ENCODE data around the gene DUOXA2. TPM values are rescaled to one million over a fixed set of nuclear protein-coding genes. Genes with fewer than 3 reads are reported as not detected.

DUOXA2 gene
- polyA plus RNA-seq, 3 donors from 2014 or later = not detected

DNA sequence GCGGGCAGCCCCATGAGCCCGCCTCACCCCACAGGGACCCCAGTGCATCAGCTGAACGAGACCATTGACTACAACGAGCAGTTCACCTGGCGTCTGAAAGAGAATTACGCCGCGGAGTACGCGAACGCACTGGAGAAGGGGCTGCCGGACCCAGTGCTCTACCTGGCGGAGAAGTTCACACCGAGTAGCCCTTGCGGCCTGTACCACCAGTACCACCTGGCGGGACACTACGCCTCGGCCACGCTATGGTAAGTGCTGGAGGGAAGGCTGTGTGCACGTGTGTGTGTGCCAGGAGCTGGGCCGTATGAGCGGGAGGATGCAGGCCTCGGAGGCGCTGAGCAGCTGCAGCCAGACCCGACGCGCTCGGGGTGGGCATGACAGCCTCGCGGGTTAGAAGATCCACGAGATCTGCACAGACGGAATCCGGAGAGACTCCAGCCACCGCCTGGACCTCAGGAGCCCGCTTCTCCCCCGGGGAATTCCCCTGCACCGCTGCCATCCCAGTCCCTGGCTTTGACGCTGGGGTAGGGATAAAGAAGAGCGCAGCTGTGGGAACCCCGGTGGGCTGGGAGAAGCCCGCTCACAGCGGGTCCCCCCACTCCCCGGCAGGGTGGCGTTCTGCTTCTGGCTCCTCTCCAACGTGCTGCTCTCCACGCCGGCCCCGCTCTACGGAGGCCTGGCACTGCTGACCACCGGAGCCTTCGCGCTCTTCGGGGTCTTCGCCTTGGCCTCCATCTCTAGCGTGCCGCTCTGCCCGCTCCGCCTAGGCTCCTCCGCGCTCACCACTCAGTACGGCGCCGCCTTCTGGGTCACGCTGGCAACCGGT lies 2.6 kb downstream of the DUOXA2 start:
- peak overlapping the region in 3 of 5 donors; percentile 21 to 27 (median 27) for H3K4me3 Mint-ChIP-seq
- H3K27ac Mint-ChIP-seq = no peak overlapping the region
- peaks cover 14 to 16% of the 10 kb centered on the region in 2 donors for H3K4me1 Mint-ChIP-seq
- H3K9me3 Mint-ChIP-seq = peaks cover 0 to 1% (median 0%) of the 10 kb centered on the region in 6 donors
- H3K27me3 Mint-ChIP-seq (ENCODE audit: low read depth in 3 of 3) = peaks cover 19 to 39% (median 34%) of the 10 kb centered on the region in 3 donors
- no peak for DNase-seq
- H3K36me3 Mint-ChIP-seq = no peaks in the 10 kb centered on the region

DNA sequence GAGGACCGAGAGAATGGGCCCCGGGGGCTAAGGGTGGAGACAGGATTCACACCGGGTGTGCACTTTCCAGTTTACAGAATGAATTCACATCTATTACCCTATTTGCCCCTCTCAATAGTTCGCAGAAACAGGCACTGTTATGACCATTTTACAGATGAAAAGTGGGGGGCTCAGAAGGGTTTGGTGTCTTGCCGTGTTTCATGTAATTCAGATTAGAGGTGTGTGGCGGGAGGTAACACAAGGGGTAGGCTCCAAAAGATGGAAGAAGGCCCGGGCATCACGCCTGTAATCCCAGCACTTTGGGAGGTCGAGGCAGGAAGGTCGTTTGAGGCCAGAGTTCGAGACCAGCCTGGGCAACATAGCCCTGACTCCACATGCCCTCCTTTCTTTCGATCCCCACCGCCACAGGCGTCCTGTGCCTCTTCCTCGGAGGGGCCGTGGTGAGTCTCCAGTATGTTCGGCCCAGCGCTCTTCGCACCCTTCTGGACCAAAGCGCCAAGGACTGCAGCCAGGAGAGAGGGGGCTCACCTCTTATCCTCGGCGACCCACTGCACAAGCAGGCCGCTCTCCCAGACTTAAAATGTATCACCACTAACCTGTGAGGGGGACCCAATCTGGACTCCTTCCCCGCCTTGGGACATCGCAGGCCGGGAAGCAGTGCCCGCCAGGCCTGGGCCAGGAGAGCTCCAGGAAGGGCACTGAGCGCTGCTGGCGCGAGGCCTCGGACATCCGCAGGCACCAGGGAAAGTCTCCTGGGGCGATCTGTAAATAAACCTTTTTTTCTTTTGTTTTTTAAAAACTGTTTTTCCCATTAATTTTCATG lies 3.4 kb downstream of the DUOXA2 start:
- peak overlapping the region; percentile 74 to 91 (median 83) for H3K4me3 Mint-ChIP-seq
- H3K4me1 Mint-ChIP-seq = peaks cover 14 to 16% of the 10 kb centered on the region in 2 donors
- H3K9me3 Mint-ChIP-seq = no peaks in the 10 kb centered on the region
- peaks cover 11 to 31% (median 27%) of the 10 kb centered on the region in 3 donors for H3K27me3 Mint-ChIP-seq (ENCODE audit: low read depth in 3 of 3)
- no peak for DNase-seq
- no peaks in the 10 kb centered on the region for H3K36me3 Mint-ChIP-seq
- no peak overlapping the region for H3K27ac Mint-ChIP-seq

DNA sequence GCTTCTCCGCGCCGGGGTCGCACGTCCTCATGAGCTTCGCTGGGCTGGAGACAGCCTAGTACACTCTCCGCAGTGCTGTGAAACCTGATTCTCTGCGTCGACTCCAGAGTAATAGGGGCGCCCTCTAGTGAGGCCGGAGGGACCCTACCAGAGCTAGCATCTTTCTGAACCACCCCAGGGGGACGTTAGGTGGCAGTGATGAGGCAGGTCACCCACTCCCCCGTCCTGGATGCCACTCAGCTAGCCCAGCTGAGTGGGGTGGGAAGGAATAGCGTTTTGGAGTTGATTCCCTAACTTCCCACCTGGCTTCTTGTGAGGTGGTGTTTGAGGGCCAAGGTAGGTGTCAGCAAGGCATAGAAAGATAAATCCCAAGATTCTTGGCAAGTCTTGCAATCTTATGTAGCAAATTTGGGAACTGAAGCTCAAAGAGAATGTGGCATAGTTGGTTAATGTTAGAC lies 4.0 kb downstream of the DUOXA2 start:
- Mint-ChIP-seq H3K4me3 (peak overlapping the region; percentile 74 to 91 (median 83)), H3K27me3 (ENCODE audit: low read depth in 3 of 3) (peaks cover 14 to 31% (median 26%) of the 10 kb centered on the region in 3 donors), H3K27ac (no peak overlapping the region), H3K36me3 (no peaks in the 10 kb centered on the region), H3K4me1 (peaks cover 14 to 16% of the 10 kb centered on the region in 2 donors), H3K9me3 (no peaks in the 10 kb centered on the region)
- peak; percentile 68 to 74 (median 73) for DNase-seq

DNA sequence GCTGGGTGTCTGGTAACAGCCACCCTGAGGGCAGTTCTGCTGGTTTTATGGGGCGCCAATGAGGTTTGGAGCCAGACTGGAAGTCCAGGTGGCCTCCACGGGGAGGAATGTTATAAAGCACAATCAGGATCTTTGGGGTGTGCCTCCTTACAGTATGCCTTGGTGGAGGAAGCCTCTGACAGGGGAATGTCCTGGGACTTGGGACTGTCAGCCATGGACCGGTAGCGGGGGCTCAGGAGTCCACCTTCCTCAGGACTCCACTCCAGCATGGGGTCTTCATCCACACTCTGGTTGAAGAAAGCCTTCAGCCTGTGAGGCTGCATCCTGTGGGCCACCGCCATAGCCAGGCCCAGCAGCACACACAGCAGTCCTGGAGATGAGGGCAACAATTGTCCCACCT lies 4.9 kb downstream of the DUOXA2 start:
- peaks cover 16 to 28% (median 26%) of the 10 kb centered on the region in 3 donors for H3K27me3 Mint-ChIP-seq (ENCODE audit: low read depth in 3 of 3)
- H3K9me3 Mint-ChIP-seq = no peaks in the 10 kb centered on the region

DNA sequence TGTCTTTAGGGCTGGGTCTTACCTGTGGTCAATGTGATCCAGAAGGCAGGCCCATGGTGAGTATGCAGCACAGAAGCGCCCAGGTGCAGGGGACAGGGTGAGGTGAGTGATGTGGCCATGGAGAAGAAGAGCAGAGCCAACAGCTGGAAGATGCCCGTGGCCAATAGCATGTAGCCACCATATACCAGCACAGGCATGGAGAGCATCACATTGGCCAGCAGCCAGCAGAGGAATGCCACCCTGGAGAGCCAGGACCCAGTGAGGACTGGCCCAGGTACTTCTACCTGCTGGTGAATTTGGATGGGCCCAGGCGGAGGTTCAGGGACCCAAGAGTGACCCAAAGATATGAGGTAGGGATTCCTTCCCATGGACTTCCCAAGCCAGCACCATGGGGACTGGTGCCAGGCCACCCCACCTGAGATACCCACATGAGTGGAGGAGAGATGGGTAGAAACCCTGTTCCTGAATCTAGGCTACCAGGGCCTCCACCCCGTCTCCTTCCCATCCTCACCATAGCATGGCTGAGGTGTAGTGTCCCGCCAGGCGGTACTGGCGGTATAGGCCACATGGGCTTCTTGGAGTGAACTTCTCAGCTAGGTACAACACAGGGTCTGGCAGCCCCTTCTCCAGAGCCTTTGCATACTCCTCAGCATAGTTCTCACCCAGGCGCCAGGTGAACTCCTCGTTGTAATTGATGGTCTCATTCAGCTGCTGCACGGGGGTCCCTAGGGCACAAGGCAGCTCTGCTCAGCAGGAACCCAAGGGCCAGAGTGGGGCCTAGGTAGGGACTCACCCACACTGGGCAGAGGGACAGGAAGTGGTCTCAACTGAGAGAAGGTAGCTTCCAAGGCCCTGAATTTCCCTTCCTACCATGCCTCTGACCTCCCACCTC lies 6.2 kb downstream of the DUOXA2 start:
- Mint-ChIP-seq H3K27me3 (ENCODE audit: low read depth in 3 of 3) (peaks cover 16 to 24% (median 22%) of the 10 kb centered on the region in 3 donors), H3K4me1 (peaks cover 14 to 16% of the 10 kb centered on the region in 2 donors), H3K9me3 (no peaks in the 10 kb centered on the region), H3K27ac (no peak overlapping the region), H3K4me3 (no peak overlapping the region), H3K36me3 (no peaks in the 10 kb centered on the region)
- DNase-seq = no peak

More for the DNA sequence above, 4.9 kb downstream of the DUOXA2 start:
- DNase-seq = no peak
- Mint-ChIP-seq H3K27ac (no peak overlapping the region), H3K4me3 (no peak overlapping the region), H3K4me1 (peaks cover 14 to 16% of the 10 kb centered on the region in 2 donors), H3K36me3 (no peaks in the 10 kb centered on the region)

DNA sequence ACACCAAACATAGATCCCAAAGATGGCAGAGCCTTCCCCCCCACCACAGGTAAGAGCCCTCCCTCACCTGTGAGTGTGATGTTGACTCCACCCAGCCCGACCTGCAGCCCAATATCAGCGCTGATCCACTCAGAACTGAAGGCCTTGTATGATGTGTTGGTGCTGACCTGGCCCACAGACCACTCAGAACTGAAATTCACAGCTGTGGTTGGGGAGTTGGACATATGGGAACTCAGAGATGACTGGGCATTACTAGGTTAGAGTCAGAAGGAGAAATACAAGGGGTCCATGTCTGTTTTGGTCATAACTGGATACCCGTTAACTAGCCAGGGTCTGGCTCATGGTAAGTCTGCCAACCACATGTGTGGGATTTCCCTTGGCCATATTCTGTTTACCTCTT lies 6.9 kb downstream of the DUOXA2 start:
- peaks cover 15 to 25% (median 18%) of the 10 kb centered on the region in 3 donors for H3K27me3 Mint-ChIP-seq (ENCODE audit: low read depth in 3 of 3)
- no peaks in the 10 kb centered on the region for H3K9me3 Mint-ChIP-seq
- H3K27ac Mint-ChIP-seq = no peak overlapping the region
- no peak overlapping the region for H3K4me3 Mint-ChIP-seq
- H3K36me3 Mint-ChIP-seq = no peaks in the 10 kb centered on the region
- peaks cover 14 to 16% of the 10 kb centered on the region in 2 donors for H3K4me1 Mint-ChIP-seq
- no peak for DNase-seq

DNA sequence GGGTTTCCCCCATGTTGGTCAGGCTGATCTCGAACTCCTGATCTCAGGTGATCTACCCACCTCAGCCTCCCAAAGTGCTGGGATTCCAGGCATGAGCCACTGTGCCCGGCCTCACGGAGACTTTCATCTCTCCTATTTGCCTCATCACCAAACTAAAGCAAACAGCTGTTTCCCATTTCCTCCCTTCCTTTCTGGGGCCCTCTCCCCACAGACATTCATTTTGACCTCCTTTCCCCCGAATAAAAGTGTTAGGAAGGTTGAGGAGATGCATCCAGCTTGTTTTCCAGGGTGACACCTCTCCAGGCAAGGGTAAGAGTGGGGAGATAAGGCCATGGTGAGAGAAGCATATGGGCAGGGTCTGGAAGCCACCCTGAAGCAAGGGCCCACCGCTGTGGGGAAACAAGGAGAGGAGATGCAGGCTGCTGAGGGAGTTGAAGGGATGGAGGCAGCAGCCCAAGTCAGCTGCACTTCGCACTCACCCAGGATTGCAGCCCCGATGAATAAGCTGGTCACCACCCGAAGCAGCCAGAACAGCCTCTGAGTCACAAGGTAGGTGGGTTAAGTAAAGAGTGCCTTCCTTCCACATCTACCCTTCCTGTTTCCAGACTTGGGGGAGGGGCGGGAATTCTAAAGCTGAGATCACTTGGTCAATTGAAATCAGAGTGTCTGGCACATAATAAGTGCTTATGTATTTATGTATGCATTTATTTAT lies 7.7 kb downstream of the DUOXA2 start:
- Mint-ChIP-seq H3K4me1 (peaks cover 11 to 14% of the 10 kb centered on the region in 2 donors), H3K9me3 (no peaks in the 10 kb centered on the region), H3K27me3 (ENCODE audit: low read depth in 3 of 3) (peaks cover 11 to 24% (median 18%) of the 10 kb centered on the region in 3 donors), H3K27ac (no peak overlapping the region), H3K4me3 (no peak overlapping the region), H3K36me3 (no peaks in the 10 kb centered on the region)
- DNase-seq = no peak

DNA sequence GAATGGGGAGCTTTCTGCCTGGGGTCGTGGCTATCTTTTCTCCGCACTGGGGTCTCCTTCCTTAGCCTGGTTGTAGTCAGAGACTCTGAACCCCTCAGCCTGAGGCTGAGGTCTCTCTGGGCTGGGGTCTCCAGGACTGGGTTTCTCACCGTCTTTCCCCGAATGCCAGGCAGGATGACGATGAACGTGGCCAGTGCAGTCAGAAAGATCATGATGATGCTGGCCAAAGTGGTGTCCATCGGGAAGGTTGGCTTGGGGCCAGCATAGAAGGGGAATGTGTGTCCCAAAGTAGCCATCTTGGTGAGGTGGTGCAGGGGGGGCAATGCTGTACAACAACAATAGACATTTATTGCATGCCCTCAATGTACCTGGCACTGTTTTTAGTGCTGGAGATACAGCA lies 8.6 kb downstream of the DUOXA2 start:
- Mint-ChIP-seq H3K9me3 (no peaks in the 10 kb centered on the region), H3K27me3 (ENCODE audit: low read depth in 3 of 3) (peaks cover 7 to 22% (median 18%) of the 10 kb centered on the region in 3 donors), H3K27ac (no peak overlapping the region), H3K4me1 (peaks cover 5 to 6% of the 10 kb centered on the region in 2 donors), H3K4me3 (no peak overlapping the region), H3K36me3 (no peaks in the 10 kb centered on the region)
- DNase-seq = no peak

DNA sequence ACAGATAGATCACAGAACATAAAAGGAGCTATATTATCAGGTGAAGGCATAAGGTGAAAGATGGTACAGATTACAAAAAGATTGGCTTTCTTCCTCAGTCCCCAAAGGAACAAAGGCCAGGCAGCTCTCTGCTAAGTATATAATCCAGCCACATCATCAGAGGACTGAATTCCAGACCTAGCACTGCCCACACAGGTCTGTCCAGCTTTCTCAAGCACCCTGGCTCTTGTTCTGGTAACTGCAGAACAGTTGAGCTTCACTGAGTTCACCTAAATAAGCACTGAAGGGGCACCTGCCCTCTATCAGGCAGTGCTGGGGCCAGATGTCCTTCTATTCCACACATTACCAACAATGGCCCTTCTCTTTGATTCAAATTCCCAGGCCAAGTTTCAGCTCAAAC lies 9.3 kb downstream of the DUOXA2 start:
- Mint-ChIP-seq H3K27me3 (ENCODE audit: low read depth in 3 of 3) (peaks cover 9 to 23% (median 14%) of the 10 kb centered on the region in 3 donors), H3K4me3 (no peak overlapping the region), H3K4me1 (no peaks in the 10 kb centered on the region), H3K27ac (no peak overlapping the region), H3K36me3 (no peaks in the 10 kb centered on the region), H3K9me3 (no peaks in the 10 kb centered on the region)
- DNase-seq = no peak

DNA sequence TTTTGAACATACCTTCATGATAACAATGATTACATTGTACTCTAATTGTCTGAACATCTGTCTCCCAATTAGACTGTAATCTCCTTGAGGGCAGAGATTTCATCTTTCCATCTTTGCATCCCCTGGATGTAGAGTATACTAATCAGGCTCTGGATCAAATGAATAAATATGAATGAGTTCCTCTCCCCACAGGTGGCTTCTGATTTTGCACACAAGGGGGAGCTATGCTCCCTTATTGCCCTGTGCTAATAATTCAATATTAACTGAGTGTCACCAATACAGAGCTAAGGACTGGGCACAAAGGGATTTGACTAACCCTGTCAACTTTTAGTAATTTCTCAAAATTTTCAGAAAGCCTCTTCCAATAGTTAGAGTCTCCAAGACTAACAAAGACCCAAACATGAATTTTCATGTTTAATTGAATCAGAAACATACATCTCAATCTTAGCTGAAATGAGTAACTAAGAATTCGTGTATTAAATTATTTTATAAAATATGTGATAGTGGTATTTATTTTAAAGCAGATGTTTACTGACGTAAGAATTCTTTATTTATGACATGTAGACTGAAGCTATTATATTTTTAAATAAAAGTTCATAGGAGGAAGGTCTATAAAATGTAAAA lies 12.5 kb downstream of the DUOXA2 start:
- Mint-ChIP-seq H3K4me1 (no peaks in the 10 kb centered on the region), H3K9me3 (no peaks in the 10 kb centered on the region), H3K4me3 (no peak overlapping the region), H3K36me3 (no peaks in the 10 kb centered on the region), H3K27me3 (ENCODE audit: low read depth in 3 of 3) (peaks cover 14 to 24% (median 18%) of the 10 kb centered on the region in 3 donors), H3K27ac (no peak overlapping the region)
- peak; percentile 33 to 40 (median 38) for DNase-seq

DNA sequence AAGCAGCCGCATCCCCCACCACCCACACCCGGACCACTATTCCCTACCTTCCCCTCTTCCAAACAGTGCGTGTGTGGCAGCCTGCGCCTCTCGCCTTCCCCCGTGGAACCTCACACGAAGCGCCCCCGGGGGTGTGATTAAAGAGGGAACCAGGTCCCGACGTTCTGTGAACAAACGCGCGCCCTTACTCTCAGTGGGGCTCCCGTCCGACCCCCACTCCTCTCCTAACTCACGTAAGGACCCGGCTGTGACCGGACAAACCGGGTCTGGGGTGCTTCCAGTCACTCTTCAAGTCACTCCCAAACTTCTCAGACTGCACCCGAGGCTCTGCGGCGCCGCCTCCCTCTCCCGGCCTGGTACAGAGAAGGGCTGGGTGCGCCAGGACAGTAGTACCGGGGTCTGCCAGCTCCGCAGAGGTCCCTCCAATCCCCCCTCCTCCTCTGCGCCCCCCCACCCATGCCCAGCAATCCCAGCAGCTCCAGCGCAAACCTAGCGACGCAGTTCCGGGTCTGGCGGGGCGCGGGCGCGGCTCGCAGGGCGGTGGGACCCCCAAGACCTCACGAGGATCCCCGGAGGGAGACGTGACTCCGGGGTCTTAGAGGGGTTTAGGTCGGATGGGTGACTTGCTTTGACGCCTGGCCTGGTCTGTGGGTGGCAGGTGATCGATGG lies 15.0 kb downstream of the DUOXA2 start:
- H3K4me3 Mint-ChIP-seq = no peak overlapping the region

DNA sequence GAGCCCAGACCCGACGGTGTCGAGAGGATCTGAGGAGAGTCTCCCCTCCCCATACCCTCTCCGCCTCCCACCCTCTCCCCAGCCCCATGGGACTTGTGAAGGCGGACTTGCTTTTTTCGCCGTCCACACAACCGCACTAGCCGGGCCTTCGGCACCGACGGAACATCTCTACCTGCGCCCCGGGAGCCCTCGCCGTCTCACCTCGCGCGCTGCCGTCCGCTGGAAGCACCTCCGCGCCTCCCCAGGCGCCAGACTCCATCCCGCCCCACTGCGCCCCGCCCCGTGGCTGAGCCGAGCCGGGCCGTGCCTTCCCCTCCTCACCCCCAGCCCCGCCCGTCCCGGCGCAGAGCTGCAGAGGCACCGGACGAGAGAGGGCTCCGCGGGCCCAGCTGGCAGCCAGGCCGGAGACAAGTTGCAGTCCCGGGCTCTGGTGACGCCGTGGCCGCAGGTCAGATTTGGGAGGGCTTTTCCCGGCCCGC lies 15.6 kb downstream of the DUOXA2 start, which contains the start of the genes DUOX1 and DUOXA1:
DUOX1 (plus strand) TSS at position 344 of the 479 bp plus-strand sequence. CDS start 1,973 bp downstream, outside the sequence.
DUOXA1 (minus strand) TSS at position 229 of the 479 bp plus-strand sequence. CDS start 6,865 bp downstream, outside the sequence.
- Mint-ChIP-seq H3K9me3 (no peaks in the 10 kb centered on the region), H3K4me3 (no peak within 1 kb of the TSS), H3K4me1 (peaks cover 3% of the 10 kb centered on the region in 2 donors), H3K36me3 (no peaks in the 10 kb centered on the region), H3K27ac (no peak within 1 kb of the TSS), H3K27me3 (ENCODE audit: low read depth in 3 of 3) (peaks cover 22 to 37% (median 27%) of the 10 kb centered on the region in 3 donors)
- no peak for DNase-seq

More for the DNA sequence above, 15.0 kb downstream of the DUOXA2 start:
- Mint-ChIP-seq H3K4me1 (no peaks in the 10 kb centered on the region), H3K27me3 (ENCODE audit: low read depth in 3 of 3) (peaks cover 21 to 34% (median 22%) of the 10 kb centered on the region in 3 donors), H3K27ac (no peak overlapping the region), H3K36me3 (no peaks in the 10 kb centered on the region), H3K9me3 (no peaks in the 10 kb centered on the region)
- DNase-seq = no peak

Measured in immature natural killer cell (primary cell).